GM18499 (cell line): ENCODE data around the gene NTF3.
"Not testable (repeated sequence)": the region's sequence is repeated elsewhere in the genome, so short reads cannot be mapped to it uniquely, and the experiment has no call there.

Experiments
- ATAC-seq: cut with Tn5 transposase; IDR thresholded peaks from one replicate; pipeline ENCODE4 v1.9.1; 2021; ENCODE audit warnings: moderate number of reproducible peaks; ENCODE audit not compliant: insufficient read depth, unreplicated experiment

Gene NTF3

DNA sequence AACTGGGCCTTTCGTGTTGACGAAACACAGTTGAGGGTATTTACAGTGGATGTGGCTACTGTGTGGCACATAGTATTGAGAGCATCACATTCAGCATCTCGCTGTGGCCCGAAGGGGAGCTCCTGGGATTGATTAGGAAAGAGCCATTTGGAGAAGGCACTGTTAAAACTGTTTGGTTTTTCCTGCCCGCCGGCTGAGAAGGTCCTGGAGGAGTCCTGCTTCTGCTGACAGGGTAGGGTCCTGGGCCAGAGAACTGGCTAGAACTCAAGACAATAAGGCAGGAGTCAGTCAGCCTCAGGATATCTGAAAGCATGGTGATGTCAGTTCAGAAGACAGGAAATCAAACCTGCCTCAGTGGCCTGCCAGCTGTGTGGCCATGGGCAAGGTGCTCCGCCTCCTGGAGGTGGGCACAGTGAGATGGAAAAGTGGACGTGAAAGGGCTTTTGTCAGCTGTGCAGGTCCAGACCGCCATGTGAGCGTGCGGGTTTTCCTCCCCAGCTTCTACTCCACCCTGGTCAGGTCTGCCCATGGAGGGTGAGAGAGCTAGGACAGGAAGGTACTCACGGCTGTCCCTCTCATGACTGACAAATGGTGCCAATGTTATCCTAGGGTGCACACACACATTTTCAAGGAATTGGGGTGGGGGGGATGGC is 92.3 kb downstream of the NTF3 start:
- no peak for ATAC-seq

DNA sequence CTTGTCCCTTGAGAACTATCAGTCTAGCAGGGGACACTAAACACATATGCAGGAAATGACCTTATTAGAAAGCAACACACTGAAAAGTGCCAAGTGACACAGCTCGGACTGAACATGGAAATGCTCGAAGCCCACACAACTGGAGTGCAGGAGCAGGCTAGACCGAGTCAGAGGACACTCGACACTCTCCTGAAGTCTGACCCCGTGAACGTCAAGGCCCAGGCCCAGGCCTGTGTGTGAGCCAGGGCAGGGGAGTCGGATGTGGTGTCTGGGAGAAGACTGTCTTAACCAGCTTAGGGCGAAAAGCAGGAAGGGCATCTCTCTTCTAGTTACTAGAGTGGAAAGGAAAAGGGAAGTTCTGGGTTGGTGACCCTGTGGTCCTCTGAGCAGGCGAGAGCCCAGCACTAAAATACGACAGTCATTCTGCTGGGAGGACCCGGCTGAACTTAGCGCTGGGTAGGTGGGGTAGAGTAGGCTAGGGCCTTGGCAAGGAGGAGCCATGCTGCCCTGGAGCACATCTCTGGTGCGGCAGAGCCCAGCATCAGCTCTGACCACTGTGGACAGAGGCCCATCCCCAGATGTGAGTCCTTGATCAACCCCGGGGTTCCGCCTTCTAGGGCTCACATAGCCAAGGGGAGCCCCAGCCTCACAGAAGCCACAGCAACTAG is 93.0 kb downstream of the NTF3 start:
- no peak for ATAC-seq

DNA sequence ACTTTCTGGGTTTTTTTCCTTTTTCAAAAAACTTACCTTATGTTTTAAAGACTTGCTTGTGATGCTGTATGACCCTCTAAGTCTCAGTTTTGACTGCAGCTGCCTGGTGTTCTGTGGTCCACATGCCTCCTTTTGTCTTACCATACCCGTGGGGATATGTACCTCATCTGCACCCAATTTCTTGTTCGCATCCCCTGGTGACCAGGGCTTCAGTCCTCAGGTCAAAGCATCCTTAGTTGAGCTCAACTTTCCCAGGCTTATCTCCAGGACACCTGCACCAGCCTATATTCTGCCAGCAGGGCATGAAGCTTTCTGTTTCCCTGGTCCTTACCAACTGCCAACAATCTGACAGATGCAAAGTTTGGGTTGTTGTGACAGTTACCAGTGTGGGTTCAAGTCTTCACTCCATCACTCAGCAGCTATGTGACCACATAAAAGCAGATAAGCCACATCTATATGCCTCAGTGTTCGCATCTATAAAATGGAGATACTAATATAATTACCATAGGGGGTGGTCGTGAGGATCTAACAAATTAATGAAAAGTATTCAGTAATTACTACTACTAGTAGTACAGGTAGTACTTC is 94.0 kb downstream of the NTF3 start:
- ATAC-seq, result no peak

DNA sequence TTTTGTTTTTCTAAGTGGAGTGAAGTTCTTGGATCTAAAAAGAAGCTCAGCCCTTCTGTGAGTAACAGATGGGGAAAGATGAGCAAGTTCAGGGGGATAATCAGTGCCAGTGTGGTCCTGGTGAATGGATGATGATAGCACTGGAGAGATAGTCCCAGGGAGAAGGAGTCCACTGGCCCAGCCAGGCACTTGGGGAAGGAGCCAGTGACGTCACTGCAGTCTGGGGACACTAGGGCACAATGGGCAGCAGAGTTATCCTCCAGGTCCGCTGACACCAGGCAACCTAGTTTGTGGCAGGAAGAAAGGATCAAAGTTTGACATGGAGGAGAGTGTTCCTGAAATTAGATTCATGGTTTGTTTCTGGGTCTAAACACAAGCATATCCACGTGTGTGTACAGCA is 101.5 kb downstream of the NTF3 start:
- ATAC-seq, result no peak

DNA sequence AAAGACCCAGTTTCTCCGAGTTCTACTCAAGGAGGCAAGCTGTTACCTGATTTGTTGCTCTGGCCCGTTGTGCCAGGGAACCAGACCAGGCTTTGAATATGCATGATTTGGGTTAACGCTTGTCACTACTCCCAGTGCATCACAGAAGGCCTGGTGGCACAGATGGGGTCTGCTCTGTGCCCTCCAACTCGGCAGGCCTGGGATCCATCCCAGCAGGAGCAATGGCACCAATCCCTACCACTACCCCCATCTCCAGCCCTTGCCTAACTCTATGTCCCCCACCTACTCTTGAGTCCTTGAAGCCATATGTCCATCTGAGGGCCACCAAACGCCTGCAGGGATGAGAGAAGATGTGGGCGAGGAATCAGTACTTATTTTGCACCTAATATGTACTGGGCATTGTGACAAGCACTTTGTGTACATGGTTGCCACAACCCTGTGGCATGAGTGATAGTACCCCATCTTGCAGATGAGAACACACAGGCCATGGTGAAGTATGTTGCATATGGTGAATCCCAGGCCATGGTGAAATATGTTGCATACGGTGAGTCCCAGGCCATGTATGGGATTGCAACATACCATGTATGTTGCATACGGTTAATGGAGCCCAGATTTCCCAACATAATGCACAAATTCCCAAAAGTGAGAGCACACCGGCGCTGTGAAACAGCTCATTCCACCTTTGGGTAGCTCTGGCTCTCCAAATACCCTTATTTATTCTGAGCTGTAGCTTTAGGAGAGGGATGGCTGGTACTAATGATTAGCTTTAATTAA is 102.7 kb downstream of the NTF3 start:
- ATAC-seq, result no peak

DNA sequence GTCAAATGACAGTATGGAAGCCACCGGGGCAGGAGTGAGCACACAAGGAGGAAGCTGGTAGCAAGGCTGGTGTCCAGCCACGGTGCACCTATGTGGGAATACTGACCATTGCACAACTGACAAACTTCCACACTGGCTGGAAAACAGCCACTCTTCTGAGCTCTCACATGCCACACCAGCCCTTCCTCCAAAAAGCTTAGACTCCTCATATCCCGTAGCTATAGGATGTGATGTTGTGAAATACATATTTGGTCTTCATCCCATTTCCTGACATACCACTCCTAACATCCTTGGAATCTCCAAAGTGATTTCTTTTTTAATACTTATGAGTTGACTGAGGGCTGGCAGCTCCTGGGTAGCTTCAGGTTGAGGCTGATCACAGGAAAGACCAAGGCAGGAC is 103.6 kb downstream of the NTF3 start:
- ATAC-seq, result no peak

DNA sequence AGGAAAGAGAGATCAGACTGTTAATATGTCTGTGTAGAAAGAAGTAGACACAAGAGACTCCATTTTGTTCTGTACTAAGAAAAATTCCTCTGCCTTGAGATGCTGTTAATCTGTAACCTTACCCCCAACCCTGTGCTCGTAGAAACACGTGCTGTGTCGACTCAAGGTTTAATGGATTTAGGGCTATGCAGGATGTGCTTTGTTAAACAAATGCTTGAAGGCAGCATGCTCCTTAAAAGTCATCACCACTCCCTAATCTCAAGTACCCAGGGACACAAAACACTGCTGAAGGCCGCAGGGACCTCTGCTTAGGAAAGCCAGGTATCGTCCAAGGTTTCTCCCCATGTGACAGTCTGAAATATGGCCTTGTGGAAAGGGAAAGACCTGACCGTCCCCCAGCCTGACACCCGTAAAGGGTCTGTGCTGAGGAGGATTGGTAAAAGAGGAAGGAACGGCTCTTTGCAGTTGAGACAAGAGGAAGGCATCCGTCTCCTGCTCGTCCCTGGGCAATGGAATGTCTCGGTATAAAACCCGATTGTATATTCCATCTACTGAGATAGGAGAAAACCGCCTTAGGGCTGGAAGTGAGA is 105.2 kb downstream of the NTF3 start:
- ATAC-seq, result not testable (repeated sequence)

DNA sequence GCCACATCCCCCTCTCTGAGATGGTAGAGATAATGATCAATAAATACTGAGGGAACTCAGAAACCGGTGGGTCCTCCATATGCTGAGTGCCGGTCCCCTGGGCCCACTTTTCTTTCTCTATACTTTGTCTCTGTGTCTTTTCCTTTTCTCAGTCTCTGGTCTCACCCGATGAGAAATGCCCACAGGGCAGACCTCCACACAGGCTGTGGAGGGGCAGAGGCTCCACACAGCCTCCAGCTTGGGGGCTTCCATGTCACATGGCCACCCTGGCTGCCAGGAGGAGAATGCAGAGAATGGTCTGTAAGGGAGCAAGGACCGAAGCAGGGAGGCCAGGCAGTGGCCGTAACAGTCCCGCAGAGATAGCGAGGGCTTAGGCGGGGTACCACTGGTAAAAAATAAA is 105.9 kb downstream of the NTF3 start:
- ATAC-seq, result no peak
